ENCODE measurements around the gene MAP6.

MAP6 gene

DNA sequence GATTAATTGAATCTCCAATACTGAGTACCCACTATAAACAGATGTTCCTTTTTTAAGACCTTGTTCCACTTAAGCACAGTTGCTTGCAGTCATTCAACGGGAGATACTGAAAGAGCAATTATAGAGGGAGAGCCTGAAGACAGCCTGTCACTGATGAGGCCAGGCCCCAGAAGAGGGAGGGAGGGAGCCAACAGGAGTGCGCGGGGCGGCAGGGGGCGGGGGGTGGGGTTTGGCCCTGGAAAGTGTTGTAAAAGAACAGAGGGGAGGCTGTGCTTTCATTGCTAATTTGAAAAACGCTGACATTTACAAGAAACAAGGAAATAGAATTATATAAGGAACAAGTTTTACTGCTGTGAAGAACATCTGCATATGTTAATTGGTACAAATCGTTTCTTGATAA lies 53.1 kb downstream of the MAP6 start:
- H3K4me1 ChIP-seq (ENCODE audit: control insufficient read depth in 1 of 2, insufficient read depth in 2 of 2, low read length in 2 of 2), result no peaks in the 10 kb centered on the region
- H3K36me3 ChIP-seq (ENCODE audit: control insufficient read depth in 1 of 2, insufficient read depth in 2 of 2, low read length in 2 of 2), result no peaks in the 10 kb centered on the region
- no peak overlapping the region for H3K9ac ChIP-seq (ENCODE audit: low read depth in 1 of 2, low read length in 2 of 2)
- no peak overlapping the region for H3K4me3 ChIP-seq (ENCODE audit: low read depth in 1 of 2, low read length in 2 of 2)
- no peak overlapping the region for H3K27ac ChIP-seq (ENCODE audit: low read depth, low read length)
- no peaks in the 10 kb centered on the region for H3K27me3 ChIP-seq (ENCODE audit: control insufficient read depth in 1 of 2, insufficient read depth in 2 of 2, low read length in 2 of 2)
- H3K9me3 ChIP-seq (ENCODE audit: control insufficient read depth in 1 of 2, low read length in 2 of 2), result no peaks in the 10 kb centered on the region

DNA sequence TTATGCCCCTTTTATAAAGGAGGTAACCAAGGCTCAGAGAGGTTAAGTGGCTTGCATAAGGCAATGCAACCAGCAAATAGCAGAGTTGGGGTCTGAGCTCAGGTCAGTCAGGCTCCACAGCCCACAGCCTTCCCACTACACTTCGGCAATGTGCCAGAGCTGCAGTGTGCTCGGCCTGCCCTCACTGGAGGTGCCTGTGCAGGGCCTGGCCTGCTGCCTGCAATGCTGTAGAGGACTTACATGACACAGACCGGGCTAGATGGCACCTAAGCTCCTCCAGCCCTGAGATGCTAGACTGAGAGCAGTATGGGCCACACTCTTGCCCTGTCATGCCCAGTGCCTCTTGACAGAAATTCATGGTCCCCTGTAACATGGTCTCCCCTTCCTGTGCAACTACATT lies 57.0 kb downstream of the MAP6 start:
- Histone ChIP-seq H3K27me3 (ENCODE audit: control insufficient read depth in 1 of 2, insufficient read depth in 2 of 2, low read length in 2 of 2) (no peaks in the 10 kb centered on the region), H3K4me1 (ENCODE audit: control insufficient read depth in 1 of 2, insufficient read depth in 2 of 2, low read length in 2 of 2) (no peaks in the 10 kb centered on the region), H3K36me3 (ENCODE audit: control insufficient read depth in 1 of 2, insufficient read depth in 2 of 2, low read length in 2 of 2) (no peaks in the 10 kb centered on the region), H3K27ac (ENCODE audit: low read depth, low read length) (no peak overlapping the region), H3K4me3 (ENCODE audit: low read depth in 1 of 2, low read length in 2 of 2) (no peak overlapping the region), H3K9ac (ENCODE audit: low read depth in 1 of 2, low read length in 2 of 2) (no peak overlapping the region), H3K9me3 (ENCODE audit: control insufficient read depth in 1 of 2, low read length in 2 of 2) (no peaks in the 10 kb centered on the region)

DNA sequence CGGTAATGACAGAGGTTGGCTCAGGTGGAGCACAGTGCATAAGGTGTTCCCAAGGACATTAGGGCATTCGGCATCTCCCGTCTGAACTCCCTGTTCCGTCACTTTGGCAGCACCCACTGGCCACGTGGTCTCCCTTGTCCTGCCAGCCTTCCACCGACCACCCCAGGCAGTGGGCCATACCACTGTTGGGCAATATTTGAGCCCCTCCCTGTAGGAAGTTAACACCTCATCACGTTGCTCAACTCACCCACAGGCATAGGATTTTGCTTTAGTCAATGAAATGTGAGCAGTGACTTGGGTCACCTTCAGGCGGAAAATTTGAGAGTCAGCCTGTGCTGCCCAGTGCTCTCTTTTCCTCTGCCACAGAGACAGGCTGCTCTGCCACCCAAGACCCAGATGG lies 62.7 kb downstream of the MAP6 start:
- no peaks in the 10 kb centered on the region for H3K4me1 ChIP-seq (ENCODE audit: control insufficient read depth in 1 of 2, insufficient read depth in 2 of 2, low read length in 2 of 2)
- H3K27ac ChIP-seq (ENCODE audit: low read depth, low read length), result no peak overlapping the region
- no peak overlapping the region for H3K4me3 ChIP-seq (ENCODE audit: low read depth in 1 of 2, low read length in 2 of 2)
- H3K9me3 ChIP-seq (ENCODE audit: control insufficient read depth in 1 of 2, low read length in 2 of 2), result no peaks in the 10 kb centered on the region
- H3K27me3 ChIP-seq (ENCODE audit: control insufficient read depth in 1 of 2, insufficient read depth in 2 of 2, low read length in 2 of 2), result no peaks in the 10 kb centered on the region
- no peaks in the 10 kb centered on the region for H3K36me3 ChIP-seq (ENCODE audit: control insufficient read depth in 1 of 2, insufficient read depth in 2 of 2, low read length in 2 of 2)
- no peak overlapping the region for H3K9ac ChIP-seq (ENCODE audit: low read depth in 1 of 2, low read length in 2 of 2)

DNA sequence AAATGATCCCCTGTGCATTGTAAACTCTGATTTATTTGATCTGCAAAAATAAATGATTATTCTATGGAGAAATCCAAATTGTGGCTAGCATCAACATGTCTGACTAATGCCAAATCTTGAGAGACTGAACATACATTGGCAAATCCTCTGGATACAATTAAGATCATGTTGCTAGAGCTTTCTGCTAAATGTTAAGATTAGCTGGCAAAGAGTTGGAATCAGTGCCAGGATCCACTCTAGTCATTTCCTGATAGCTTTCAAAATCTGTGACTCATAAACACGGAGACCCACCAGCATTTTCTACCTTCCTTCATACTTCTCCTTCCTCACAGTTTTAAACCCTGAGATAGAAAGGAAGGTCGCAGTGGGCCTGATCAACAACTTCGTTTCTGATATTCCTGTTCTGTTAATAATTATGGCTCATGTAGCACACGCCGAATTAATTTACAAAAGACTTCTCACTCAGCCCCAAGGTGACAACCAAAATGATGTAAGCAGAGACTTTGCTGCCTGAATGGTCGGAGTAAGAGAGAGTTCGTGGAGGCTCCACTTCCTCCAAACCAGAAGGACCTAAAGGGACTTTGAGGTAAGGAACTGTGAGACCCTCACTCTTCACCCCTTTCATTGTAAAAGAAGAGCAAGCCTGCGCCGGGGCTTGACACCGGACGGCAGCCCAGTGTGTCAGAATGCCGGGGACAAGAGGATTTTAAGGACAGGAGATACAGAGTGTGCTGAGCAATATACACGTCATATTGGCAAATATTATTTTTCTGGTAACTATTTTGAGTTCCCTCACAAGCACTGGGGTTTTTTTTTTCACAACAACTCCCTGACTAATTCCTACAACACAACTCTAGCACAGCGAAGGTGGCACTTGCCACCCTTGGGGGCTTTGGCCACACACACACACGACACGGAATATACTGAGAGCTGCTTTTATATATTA lies 64.8 kb downstream of the MAP6 start:
- no peak overlapping the region for H3K9ac ChIP-seq (ENCODE audit: low read depth in 1 of 2, low read length in 2 of 2)
- no peaks in the 10 kb centered on the region for H3K9me3 ChIP-seq (ENCODE audit: control insufficient read depth in 1 of 2, low read length in 2 of 2)
- no peaks in the 10 kb centered on the region for H3K27me3 ChIP-seq (ENCODE audit: control insufficient read depth in 1 of 2, insufficient read depth in 2 of 2, low read length in 2 of 2)
- no peak overlapping the region for H3K27ac ChIP-seq (ENCODE audit: low read depth, low read length)
- no peaks in the 10 kb centered on the region for H3K36me3 ChIP-seq (ENCODE audit: control insufficient read depth in 1 of 2, insufficient read depth in 2 of 2, low read length in 2 of 2)
- H3K4me3 ChIP-seq (ENCODE audit: low read depth in 1 of 2, low read length in 2 of 2), result no peak overlapping the region
- no peaks in the 10 kb centered on the region for H3K4me1 ChIP-seq (ENCODE audit: control insufficient read depth in 1 of 2, insufficient read depth in 2 of 2, low read length in 2 of 2)

DNA sequence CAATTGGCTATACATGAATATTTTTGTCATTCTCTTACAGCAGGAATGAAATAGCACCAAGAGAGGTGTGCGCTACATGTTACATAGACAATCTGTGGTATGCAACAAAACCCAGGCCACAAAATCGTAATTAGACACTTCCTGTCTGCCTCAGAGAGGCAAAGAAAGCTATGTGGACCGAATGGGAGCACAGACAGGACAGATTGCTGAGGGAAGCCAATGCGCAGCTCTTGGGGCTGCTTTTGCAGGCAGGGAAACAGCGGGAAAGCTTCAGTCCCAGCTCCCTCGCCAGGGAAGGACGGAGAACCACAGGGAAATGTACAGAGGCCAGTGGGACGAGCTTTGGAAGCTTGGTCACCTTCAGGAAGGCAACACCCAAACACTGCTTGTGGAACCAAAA lies 65.9 kb downstream of the MAP6 start:
- no peaks in the 10 kb centered on the region for H3K36me3 ChIP-seq (ENCODE audit: control insufficient read depth in 1 of 2, insufficient read depth in 2 of 2, low read length in 2 of 2)
- H3K9me3 ChIP-seq (ENCODE audit: control insufficient read depth in 1 of 2, low read length in 2 of 2), result no peaks in the 10 kb centered on the region
- no peaks in the 10 kb centered on the region for H3K27me3 ChIP-seq (ENCODE audit: control insufficient read depth in 1 of 2, insufficient read depth in 2 of 2, low read length in 2 of 2)
- H3K4me1 ChIP-seq (ENCODE audit: control insufficient read depth in 1 of 2, insufficient read depth in 2 of 2, low read length in 2 of 2), result no peaks in the 10 kb centered on the region
- H3K27ac ChIP-seq (ENCODE audit: low read depth, low read length), result no peak overlapping the region
- H3K9ac ChIP-seq (ENCODE audit: low read depth in 1 of 2, low read length in 2 of 2), result no peak overlapping the region
- no peak overlapping the region for H3K4me3 ChIP-seq (ENCODE audit: low read depth in 1 of 2, low read length in 2 of 2)

DNA sequence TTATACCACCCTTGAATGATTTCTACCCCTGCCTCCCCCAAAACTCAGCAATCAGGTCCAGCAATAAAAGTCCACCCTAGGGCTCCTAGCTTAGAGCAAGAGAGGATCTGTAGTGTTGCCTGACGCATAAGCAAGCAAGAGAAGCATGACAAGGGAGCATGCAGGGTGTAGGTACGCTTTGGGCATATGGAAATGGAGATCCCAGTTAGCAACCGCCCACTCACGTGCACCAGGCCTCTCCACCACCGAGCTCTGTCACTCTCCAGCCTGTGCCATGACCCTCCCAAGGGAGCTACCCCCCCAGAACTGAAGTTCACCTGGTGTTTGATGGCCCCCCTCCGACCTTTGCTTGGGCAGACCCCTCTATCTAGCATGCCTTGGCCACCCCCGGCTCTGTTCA lies 67.3 kb downstream of the MAP6 start:
- H3K4me3 ChIP-seq (ENCODE audit: low read depth in 1 of 2, low read length in 2 of 2), result no peak overlapping the region
- H3K4me1 ChIP-seq (ENCODE audit: control insufficient read depth in 1 of 2, insufficient read depth in 2 of 2, low read length in 2 of 2), result no peaks in the 10 kb centered on the region
- H3K9ac ChIP-seq (ENCODE audit: low read depth in 1 of 2, low read length in 2 of 2), result no peak overlapping the region

DNA sequence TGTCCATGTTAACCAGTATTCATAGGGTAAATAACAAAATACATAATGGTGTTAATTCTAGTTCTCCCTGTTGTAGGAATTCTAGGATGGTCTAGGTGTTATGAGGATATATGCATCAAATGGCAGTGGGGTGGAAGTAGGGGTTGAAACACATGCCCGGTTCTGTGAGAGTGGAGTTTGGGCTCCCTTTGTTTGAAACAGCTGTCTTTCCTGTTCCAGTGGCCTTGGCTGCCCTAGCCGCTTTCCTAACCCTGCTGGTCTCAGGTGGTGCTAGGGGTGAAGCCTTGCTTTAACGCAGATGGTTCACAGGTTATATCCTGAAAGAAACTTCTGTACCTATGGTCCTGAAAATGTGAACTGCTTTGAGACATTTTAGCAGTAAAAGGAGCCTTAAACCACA lies 68.5 kb downstream of the MAP6 start:
- Histone ChIP-seq H3K36me3 (ENCODE audit: control insufficient read depth in 1 of 2, insufficient read depth in 2 of 2, low read length in 2 of 2) (no peaks in the 10 kb centered on the region), H3K4me3 (ENCODE audit: low read depth in 1 of 2, low read length in 2 of 2) (no peak overlapping the region), H3K27me3 (ENCODE audit: control insufficient read depth in 1 of 2, insufficient read depth in 2 of 2, low read length in 2 of 2) (no peaks in the 10 kb centered on the region), H3K9me3 (ENCODE audit: control insufficient read depth in 1 of 2, low read length in 2 of 2) (no peaks in the 10 kb centered on the region), H3K27ac (ENCODE audit: low read depth, low read length) (no peak overlapping the region), H3K9ac (ENCODE audit: low read depth in 1 of 2, low read length in 2 of 2) (no peak overlapping the region), H3K4me1 (ENCODE audit: control insufficient read depth in 1 of 2, insufficient read depth in 2 of 2, low read length in 2 of 2) (no peaks in the 10 kb centered on the region)

More for the DNA sequence above, 67.3 kb downstream of the MAP6 start:
- Histone ChIP-seq H3K9me3 (ENCODE audit: control insufficient read depth in 1 of 2, low read length in 2 of 2) (no peaks in the 10 kb centered on the region), H3K36me3 (ENCODE audit: control insufficient read depth in 1 of 2, insufficient read depth in 2 of 2, low read length in 2 of 2) (no peaks in the 10 kb centered on the region), H3K27ac (ENCODE audit: low read depth, low read length) (no peak overlapping the region), H3K27me3 (ENCODE audit: control insufficient read depth in 1 of 2, insufficient read depth in 2 of 2, low read length in 2 of 2) (no peaks in the 10 kb centered on the region)

DNA sequence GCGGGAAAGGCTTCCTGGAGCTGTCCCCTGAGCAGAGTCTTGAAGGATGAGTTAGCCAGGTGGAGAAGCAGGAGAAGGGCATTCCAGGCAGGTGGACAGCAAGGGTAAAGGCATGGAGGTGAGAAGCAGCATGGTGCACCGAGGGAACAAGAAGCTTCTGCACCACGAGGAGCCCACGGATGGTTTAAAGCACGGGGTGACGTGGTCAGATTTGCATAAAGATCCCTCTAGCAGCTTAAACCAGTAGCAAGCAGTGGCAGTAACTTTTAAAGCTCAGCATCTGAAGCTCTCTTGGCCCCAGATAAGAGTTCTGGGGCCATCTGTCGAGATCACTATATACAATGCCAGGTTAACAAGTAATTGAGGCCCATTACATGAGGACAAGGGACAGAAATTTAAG lies 69.9 kb downstream of the MAP6 start:
- Histone ChIP-seq H3K27me3 (ENCODE audit: control insufficient read depth in 1 of 2, insufficient read depth in 2 of 2, low read length in 2 of 2) (no peaks in the 10 kb centered on the region), H3K9me3 (ENCODE audit: control insufficient read depth in 1 of 2, low read length in 2 of 2) (no peaks in the 10 kb centered on the region), H3K4me3 (ENCODE audit: low read depth in 1 of 2, low read length in 2 of 2) (no peak overlapping the region), H3K27ac (ENCODE audit: low read depth, low read length) (no peak overlapping the region), H3K4me1 (ENCODE audit: control insufficient read depth in 1 of 2, insufficient read depth in 2 of 2, low read length in 2 of 2) (no peaks in the 10 kb centered on the region), H3K9ac (ENCODE audit: low read depth in 1 of 2, low read length in 2 of 2) (no peak overlapping the region), H3K36me3 (ENCODE audit: control insufficient read depth in 1 of 2, insufficient read depth in 2 of 2, low read length in 2 of 2) (no peaks in the 10 kb centered on the region)

DNA sequence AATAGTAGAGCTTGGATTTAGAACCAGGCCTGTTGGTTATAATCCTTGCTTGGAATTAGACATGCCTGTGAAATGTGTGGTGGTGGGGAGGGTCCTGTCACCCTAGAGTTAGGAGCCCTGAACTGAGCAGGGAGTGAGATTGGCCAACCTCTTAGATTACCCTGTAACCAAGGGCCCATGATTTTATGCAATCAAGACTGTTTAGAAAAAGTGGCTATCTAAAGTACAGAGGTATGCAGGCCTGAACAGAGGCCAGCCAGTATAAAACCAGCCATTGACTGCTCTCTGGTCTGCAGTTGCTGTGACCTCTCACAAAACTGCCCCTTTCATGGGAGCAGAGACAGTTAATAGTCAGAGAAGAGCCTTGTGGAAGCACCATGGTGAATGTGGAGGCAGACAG lies 70.6 kb downstream of the MAP6 start:
- peaks cover 0 to 2% of the 10 kb centered on the region in 2 donors for H3K4me1 ChIP-seq (ENCODE audit: control insufficient read depth in 1 of 2, insufficient read depth in 2 of 2, low read length in 2 of 2)
- no peak overlapping the region for H3K4me3 ChIP-seq (ENCODE audit: low read depth in 1 of 2, low read length in 2 of 2)
- no peaks in the 10 kb centered on the region for H3K9me3 ChIP-seq (ENCODE audit: control insufficient read depth in 1 of 2, low read length in 2 of 2)
- no peaks in the 10 kb centered on the region for H3K36me3 ChIP-seq (ENCODE audit: control insufficient read depth in 1 of 2, insufficient read depth in 2 of 2, low read length in 2 of 2)
- no peak overlapping the region for H3K9ac ChIP-seq (ENCODE audit: low read depth in 1 of 2, low read length in 2 of 2)
- no peak overlapping the region for H3K27ac ChIP-seq (ENCODE audit: low read depth, low read length)
- no peaks in the 10 kb centered on the region for H3K27me3 ChIP-seq (ENCODE audit: control insufficient read depth in 1 of 2, insufficient read depth in 2 of 2, low read length in 2 of 2)

DNA sequence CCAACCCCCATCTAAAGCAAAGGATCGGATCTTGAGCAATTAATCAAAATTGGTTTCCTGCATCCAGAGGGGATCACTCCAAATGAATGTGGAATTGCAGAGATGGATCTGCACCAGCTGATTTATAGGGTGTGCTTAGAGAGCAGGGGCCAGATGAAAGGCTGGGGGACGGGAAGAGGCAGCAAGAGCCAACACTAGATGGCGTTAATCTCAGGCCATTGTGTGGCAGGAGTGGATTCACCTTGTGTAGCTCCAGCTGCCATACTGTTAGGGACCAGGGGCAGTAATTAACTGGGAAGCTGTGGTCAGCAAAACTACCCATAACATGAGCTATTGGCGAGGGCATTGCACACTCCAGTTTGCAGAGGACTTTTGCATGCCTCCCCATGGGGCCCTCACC lies 71.2 kb downstream of the MAP6 start:
- H3K4me3 ChIP-seq (ENCODE audit: low read depth in 1 of 2, low read length in 2 of 2), result no peak overlapping the region
- H3K9ac ChIP-seq (ENCODE audit: low read depth in 1 of 2, low read length in 2 of 2), result no peak overlapping the region
- H3K36me3 ChIP-seq (ENCODE audit: control insufficient read depth in 1 of 2, insufficient read depth in 2 of 2, low read length in 2 of 2), result no peaks in the 10 kb centered on the region
- peaks cover 0 to 8% of the 10 kb centered on the region in 2 donors for H3K4me1 ChIP-seq (ENCODE audit: control insufficient read depth in 1 of 2, insufficient read depth in 2 of 2, low read length in 2 of 2)
- H3K27me3 ChIP-seq (ENCODE audit: control insufficient read depth in 1 of 2, insufficient read depth in 2 of 2, low read length in 2 of 2), result no peaks in the 10 kb centered on the region
- H3K9me3 ChIP-seq (ENCODE audit: control insufficient read depth in 1 of 2, low read length in 2 of 2), result no peaks in the 10 kb centered on the region
- no peak overlapping the region for H3K27ac ChIP-seq (ENCODE audit: low read depth, low read length)
